SW480 (cell line): ENCODE data around the gene BUB1B.
"Not testable (repeated sequence)": the region's sequence is repeated elsewhere in the genome, so short reads cannot be mapped to it uniquely, and the experiment has no call there.

Source experiments
- DNase-seq: peaks from one replicate; pipeline ENCODE4 v3.0.0-alpha.2; 2016; ENCODE audit warnings: low spot score

BUB1B gene, protein sequence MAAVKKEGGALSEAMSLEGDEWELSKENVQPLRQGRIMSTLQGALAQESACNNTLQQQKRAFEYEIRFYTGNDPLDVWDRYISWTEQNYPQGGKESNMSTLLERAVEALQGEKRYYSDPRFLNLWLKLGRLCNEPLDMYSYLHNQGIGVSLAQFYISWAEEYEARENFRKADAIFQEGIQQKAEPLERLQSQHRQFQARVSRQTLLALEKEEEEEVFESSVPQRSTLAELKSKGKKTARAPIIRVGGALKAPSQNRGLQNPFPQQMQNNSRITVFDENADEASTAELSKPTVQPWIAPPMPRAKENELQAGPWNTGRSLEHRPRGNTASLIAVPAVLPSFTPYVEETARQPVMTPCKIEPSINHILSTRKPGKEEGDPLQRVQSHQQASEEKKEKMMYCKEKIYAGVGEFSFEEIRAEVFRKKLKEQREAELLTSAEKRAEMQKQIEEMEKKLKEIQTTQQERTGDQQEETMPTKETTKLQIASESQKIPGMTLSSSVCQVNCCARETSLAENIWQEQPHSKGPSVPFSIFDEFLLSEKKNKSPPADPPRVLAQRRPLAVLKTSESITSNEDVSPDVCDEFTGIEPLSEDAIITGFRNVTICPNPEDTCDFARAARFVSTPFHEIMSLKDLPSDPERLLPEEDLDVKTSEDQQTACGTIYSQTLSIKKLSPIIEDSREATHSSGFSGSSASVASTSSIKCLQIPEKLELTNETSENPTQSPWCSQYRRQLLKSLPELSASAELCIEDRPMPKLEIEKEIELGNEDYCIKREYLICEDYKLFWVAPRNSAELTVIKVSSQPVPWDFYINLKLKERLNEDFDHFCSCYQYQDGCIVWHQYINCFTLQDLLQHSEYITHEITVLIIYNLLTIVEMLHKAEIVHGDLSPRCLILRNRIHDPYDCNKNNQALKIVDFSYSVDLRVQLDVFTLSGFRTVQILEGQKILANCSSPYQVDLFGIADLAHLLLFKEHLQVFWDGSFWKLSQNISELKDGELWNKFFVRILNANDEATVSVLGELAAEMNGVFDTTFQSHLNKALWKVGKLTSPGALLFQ

DNA sequence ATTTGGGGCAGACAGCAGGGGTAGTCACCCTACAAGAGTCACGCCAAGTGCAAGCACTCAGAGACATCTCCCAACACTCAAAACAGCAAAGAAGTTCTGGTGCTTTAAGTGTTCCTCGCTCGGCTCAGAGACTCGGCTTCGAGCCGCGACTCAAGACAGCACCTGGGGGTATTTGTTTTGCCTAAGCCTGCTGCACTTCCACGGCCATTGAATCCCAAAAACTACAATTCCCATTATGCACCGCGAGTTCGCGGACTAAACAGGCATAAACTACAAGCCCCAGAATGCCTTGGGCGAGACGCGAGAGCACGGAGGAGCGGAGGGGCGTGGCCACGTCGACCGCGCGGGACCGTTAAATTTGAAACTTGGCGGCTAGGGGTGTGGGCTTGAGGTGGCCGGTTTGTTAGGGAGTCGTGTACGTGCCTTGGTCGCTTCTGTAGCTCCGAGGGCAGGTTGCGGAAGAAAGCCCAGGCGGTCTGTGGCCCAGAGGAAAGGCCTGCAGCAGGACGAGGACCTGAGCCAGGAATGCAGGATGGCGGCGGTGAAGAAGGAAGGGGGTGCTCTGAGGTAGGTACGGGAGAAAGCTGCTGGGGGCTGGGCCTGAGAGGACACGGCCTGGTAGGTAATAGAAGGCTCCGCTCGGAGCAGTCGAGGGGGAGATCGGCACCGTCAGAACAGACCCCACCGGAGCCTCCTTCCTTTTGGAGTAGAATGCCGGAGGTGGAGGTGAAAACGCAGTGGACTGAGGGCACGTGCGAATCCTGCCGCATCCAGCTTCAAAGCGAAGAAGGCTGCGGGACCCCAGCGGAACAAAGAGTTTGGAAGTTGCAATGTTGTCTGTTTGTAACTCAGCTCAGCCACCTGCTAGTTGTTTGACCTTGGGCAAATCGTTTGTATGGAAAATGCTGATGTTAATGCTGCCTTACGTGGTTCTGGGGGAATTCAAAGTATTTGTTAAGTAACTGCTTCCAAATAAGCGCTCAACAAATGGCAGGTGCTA is at the start of gene BUB1B:
TSS of gene BUB1B (plus strand) at position 381 of the 1,000 bp plus-strand sequence. CDS start at position 533, 152 bp downstream.
- peak; percentile 87 for DNase-seq

DNA sequence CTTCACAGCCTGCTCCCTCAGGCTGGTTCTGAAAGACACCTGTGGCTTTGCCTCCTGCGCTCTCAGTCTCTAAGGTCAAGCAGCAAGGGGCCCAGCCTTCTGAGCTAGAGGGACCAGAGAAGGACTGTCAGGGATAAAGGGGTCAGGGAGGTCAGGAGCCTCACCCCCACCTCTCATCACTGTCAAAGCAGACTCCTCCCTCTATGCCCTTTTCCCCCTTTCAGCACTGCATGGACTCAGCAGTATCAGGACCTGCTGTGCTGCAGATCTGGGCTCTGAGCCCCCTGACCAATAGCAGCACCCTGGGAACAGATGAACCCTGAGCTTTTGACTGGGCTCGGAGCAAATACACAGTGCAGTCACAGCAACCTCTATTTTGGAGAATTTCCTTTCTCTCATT is 49.0 kb upstream of the BUB1B start:
- DNase-seq: no peak

- no peak for DNase-seq
Observed at GRCh38 chr15:40112789-40113188, 48.1 kb upstream of the BUB1B start.

- no peak for DNase-seq
Observed at GRCh38 chr15:40114218-40114617, 46.7 kb upstream of the BUB1B start.

DNA sequence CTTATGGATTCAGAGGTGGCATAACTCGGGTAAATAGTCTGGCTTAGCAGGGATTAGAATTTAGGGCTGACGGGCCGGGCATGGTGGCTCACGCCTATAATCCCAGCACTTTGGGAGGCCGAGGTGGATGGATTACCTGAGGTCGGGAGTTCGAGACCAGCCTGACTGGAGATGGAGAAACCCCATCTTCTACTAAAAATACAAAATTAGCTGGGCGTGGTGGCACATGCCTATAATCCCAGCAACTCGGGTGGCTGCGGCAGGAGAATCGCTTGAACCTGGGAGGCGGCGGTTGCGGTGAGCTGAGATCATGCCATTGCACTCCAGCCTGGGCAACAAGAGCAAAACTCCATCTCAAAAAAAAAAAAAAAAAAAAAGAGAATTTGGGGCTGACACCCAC is 45.8 kb upstream of the BUB1B start:
- DNase-seq: not testable (repeated sequence)

DNA sequence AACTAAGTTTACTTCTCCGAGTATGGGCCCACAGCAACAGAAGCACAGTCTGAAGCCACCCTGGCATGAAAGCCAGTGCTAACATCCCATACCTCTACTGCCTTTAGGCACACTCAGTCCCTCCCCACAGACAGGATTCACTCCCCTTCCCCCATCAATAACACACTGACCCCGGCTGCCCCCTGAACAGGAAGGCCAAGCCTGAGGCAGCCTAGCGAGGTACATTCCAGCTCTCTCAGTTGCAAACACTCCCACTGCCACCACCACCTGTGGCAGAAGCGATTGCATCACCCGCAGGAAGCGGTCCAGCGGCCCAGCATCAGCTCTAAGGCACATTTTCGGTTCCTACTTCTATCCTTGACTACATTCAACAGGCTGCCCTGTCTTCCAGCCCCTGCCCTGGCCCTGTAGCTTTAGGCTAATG is 45.2 kb upstream of the BUB1B start:
- DNase-seq: peak; percentile 64

GRCh38 chr15:40118473-40118872 is 42.4 kb upstream of the BUB1B start:
- no peak for DNase-seq

DNA sequence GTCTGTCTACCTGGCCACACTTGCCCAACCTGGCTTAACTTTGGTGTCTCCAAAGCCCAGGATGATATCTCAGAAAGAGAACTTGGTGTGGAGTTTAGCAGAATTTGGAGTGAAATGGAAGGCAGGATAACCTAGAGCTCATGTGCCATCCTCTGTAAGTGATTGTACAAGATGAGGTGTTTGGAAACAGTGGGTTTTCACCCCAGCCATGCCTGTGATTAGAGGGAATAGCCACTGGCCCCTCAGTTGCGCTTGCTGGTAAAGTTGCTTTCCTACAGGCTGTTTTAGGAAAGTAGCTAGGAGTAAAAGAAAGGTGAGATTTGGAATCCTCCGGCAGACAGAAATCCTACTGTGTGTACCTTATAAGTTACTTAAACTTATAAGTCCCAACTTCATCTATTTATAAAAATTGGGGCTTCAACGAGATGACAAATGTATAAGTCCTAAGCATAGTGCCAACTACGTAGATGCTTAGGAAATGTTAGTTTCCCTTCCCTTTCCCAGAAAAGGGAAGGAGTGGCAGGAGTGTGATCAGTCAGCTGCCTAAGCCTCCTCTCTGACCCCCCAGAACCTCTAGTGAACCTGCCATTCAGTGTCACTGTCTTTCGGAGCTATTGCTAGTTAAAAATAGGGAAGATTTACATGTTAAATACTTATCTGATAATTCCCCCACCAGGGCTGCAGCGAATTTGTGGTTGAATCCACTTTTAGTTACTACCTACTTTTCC is 38.8 kb upstream of the BUB1B start:
- no peak for DNase-seq

- not testable (repeated sequence) for DNase-seq
Observed at GRCh38 chr15:40122989-40123388, 37.9 kb upstream of the BUB1B start.

DNA sequence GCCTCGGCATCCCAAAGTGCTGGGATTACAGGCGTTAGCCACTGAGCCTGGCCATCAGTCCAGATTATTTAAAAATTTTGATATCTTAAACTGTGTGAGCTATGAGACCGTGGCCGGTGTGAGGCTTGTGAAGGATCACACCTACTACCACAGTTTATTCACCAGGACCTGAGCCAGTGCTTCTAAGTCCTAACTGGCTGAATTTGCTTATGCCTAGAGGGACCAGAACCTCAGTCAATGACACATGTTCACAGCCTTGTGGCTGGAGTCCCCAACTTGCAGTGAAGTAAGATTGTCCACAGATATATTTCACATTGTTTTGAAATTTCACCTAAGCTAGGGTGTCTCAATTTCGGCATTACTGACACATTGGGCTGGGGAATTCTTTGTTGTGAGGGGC is 37.0 kb upstream of the BUB1B start:
- DNase-seq: not testable (repeated sequence)

GRCh38 chr15:40124333-40124732 is 36.5 kb upstream of the BUB1B start:
- not testable (repeated sequence) for DNase-seq

GRCh38 chr15:40124807-40125285 is 36.0 kb upstream of the BUB1B start:
- DNase-seq: not testable (repeated sequence)

DNA sequence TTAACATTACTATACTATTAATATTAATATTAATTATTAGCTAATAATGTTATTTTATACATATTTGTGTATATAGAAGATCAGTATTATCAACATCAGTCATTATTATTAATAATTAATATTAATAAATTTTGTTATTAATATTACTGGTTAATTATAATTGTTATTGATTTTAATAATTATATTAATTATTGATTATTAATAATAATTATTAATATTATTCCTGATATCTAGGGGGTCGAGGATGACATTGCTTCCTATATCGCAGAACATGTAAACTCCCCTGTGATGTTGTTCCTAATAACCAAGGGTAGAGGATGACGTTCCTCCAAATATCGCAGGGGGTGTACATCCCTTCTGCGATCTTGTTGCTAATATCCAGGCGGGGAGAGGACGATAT is 34.9 kb upstream of the BUB1B start:
- no peak for DNase-seq

- DNase-seq: no peak
Observed at GRCh38 chr15:40128766-40129660, 31.9 kb upstream of the BUB1B start.

GRCh38 chr15:40130118-40130517 is 30.8 kb upstream of the BUB1B start:
- DNase-seq: no peak

DNA sequence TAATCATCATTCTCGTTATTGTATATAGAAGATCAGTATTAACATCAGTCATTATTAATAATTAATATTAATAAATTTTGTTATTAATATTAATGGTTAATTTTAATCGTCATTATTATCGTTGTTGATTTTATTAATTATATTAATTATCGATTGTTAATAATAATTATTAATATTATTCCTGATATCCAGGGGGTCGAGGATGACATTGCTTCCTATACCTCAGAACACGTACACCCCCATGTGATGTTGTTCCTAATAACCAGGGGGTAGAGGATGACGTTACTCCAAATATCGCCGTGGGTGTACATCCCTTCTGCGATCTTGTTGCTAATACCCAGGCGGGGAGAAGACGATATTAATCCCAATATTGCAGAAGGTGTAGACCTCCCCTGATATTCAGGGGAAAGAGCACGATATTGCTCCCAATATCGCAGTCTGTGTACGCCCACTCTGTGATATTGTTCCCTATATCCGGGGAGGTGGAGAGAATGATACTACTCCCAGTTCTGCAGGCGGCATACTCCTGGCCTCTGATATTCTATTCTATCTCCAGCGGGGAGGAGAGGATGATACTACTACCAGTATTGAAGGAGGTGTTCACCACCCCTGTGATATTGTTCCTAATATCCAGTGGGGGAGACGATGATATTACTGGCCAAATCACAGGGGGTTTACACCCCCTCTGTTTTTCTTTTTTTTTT is 29.9 kb upstream of the BUB1B start:
- DNase-seq: no peak

DNA sequence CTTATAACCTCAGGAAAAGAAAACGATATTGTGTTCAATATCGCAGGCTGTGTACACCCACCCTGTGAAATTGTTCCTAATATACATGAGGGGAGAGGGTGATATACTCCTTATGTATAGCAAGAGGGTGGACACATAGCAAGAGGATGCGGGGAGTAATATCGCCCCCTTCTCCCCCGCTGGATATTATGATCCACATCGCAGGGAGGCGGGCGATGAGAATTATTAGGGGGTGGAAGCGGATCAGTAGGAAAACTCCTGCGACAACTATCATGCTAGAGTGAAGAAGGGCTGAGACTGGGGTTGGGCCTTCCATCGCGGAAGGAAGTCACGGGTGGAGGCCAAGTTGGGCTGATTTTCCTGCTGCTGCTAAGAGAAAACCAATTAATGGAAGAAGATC is 27.3 kb upstream of the BUB1B start:
- DNase-seq: no peak

DNA sequence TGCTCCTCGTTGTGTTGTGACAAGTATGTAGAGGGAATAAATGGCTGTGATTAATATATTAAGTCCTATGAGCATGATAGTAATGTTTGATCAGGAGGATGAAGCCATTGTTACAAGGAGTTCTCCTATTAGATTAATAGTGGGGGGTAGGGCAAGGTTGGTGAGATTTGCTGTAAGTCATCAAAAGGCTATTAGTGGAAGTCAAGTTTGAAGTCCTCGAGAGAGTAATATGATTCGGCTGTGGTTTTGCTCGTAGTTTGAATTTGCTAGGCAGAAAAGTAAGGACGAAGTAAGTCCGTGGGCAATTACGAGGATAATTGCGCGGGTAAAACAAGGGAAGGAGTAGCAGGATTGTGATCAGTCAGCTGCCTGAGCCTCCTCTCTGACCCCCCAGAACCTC is 26.0 kb upstream of the BUB1B start:
- DNase-seq: no peak
